NB4 (cell line): ENCODE results near the gene HERC4.

ENCODE experiments used
- DNase-seq: peaks from one replicate; pipeline ENCODE4 v3.0.0; 2010; ENCODE audit warnings: low read depth
- H3K4me3 ChIP-seq: one replicate; pipeline ENCODE4 v1.5.1; 2011; ENCODE audit warnings: mild to moderate bottlenecking, low read depth, low read length, moderate library complexity
- MYC ChIP-seq: IDR thresholded peaks from 2 replicates; pipeline ENCODE4 v1.6.1; 2011; ENCODE audit warnings: low read depth, low read length
- POLR2A ChIP-seq: IDR thresholded peaks from 2 replicates; pipeline ENCODE4 v1.6.1; 2011; ENCODE audit warnings: mild to moderate bottlenecking; ENCODE audit not compliant: insufficient read length; ENCODE audit errors: extremely low read depth
- TF ChIP-seq, protein P1 (sequence below): IDR thresholded peaks from 2 replicates; pipeline ENCODE4 v1.6.1; 2011; ENCODE audit warnings: low read depth, low read length
- TF ChIP-seq, protein P2 (sequence below): IDR thresholded peaks from one replicate; pipeline ENCODE4 v1.5.1; 2012; ENCODE audit warnings: low read depth, low read length

Gene HERC4

DNA sequence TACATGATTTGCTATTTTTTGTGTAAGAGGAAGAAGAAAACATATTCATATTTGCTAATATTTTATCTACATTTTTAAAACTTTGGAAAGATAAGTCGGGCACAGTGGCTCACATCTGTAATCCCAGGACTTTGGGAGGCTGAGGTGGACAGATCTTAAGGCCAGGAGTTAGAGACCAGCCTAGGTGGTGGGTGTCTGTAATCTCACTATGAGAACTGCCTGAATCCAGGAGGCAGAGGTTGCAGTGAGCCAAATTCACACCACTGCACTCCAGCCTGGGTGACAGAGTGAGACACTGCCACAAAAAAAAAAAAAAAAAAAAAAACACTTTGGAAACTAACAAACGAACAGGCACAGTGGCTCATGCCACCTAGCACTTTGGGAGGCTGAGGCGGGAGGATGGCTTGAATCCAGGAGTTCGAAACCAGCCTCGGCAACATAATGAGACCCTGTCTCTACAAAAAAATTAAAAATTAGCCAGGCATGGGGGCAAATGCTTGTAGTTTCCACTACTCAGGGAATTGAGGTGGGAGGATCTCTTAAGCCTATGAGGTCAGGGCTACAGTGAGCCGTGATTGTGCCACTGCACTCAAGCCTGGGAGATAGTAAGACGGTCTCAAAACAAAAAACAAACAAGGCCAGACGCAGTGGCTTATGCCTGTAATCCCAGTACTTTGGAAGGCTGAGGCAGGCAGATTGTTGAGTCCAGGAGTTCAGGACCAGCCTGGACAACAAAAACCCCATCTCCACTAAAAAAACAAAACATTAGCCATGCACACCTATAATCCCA is 25.6 kb downstream of the HERC4 start:
- DNase-seq, result no peak
- H3K4me3 ChIP-seq, result no peak overlapping the region
- TF ChIP-seq MYC (no peak), POLR2A (no peak)
- TF ChIP-seq, protein P1, sequence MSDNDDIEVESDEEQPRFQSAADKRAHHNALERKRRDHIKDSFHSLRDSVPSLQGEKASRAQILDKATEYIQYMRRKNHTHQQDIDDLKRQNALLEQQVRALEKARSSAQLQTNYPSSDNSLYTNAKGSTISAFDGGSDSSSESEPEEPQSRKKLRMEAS, result no peak
- TF ChIP-seq, protein P2, sequence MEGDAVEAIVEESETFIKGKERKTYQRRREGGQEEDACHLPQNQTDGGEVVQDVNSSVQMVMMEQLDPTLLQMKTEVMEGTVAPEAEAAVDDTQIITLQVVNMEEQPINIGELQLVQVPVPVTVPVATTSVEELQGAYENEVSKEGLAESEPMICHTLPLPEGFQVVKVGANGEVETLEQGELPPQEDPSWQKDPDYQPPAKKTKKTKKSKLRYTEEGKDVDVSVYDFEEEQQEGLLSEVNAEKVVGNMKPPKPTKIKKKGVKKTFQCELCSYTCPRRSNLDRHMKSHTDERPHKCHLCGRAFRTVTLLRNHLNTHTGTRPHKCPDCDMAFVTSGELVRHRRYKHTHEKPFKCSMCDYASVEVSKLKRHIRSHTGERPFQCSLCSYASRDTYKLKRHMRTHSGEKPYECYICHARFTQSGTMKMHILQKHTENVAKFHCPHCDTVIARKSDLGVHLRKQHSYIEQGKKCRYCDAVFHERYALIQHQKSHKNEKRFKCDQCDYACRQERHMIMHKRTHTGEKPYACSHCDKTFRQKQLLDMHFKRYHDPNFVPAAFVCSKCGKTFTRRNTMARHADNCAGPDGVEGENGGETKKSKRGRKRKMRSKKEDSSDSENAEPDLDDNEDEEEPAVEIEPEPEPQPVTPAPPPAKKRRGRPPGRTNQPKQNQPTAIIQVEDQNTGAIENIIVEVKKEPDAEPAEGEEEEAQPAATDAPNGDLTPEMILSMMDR, result no peak

DNA sequence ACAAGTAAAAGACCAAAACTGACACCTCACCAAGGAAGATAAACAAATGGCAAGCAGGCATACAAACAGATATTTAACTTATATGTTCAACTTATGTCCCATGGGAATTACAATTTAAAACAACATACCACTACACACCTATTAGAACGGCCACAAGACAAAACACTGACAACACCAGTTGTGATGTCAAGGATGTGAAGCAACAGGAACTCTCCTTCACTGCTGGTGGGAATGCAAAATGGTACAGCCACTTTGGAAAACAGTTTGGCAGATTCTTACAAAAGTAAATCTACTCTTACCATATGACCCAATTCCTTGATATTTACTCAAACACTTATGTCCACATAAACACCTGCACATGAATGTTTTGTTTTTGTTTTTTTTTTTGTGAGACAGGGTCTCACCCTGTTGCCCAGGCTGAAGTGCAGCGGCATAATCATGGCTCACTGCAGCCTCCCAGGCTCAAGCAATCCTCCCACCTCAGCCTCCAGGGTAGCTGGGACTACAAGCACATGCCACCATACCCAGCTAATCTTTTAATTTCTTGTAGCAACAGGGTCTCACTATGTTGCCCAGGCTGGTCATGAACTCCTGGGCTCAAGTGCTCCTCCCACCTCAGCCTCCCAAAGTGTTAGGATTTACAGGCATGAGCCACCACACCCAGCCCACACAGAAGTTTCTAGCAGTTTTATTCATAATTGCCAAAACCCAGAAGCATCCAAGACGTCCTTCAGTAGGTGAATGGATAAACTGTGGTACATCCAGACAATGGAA is 27.3 kb downstream of the HERC4 start:
- TF ChIP-seq MYC (no peak), POLR2A (no peak)
- TF ChIP-seq, protein P2, result no peak
- TF ChIP-seq, protein P1, result no peak

DNA sequence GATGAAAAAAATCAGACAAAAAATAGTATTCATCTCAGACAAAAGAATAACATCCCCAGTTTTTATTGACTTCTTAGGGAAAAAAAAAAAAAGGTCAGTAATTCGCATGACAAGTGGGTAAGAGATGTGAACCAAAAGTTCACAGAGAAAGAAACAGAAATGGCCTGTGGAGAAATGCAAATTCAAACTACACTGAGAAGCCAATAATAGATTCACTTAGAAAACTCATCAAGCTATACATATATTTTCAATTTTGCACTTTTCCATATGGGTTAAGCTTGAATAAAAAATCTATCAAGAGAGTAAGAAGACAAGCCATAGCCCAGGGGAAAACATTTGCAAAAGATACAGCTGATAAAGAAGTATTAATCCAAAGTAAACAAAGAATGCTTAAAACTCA is 28.0 kb downstream of the HERC4 start:
- TF ChIP-seq, protein P1, result no peak
- no peak for TF ChIP-seq MYC
- no peak for TF ChIP-seq POLR2A
- TF ChIP-seq, protein P2, result no peak
- no peak for DNase-seq
- H3K4me3 ChIP-seq, result no peak overlapping the region

More for the DNA sequence above, 27.3 kb downstream of the HERC4 start:
- H3K4me3 ChIP-seq, result no peak overlapping the region
- no peak for DNase-seq

DNA sequence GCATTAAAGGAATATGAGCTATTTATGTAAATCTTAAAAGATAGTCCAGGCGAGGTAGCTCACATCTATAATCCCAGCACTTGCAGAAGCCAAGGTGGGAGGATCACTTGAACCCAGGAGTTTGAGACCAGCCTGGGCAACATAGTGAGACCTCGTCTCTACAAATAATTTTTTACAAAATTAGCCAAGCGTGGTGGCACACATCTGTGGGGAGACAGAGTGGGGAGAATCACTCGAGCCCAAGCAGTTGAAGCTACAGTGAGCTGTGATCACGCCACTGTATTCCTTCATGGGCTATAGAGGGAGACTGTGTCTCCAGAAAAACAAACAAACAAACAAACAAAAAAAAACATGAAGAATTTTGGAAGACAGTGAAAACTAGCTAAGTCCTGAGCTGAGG is 28.4 kb downstream of the HERC4 start:
- H3K4me3 ChIP-seq, result no peak overlapping the region
- no peak for TF ChIP-seq POLR2A
- TF ChIP-seq MYC, result no peak
- TF ChIP-seq, protein P2, result no peak
- TF ChIP-seq, protein P1, result no peak
- no peak for DNase-seq

DNA sequence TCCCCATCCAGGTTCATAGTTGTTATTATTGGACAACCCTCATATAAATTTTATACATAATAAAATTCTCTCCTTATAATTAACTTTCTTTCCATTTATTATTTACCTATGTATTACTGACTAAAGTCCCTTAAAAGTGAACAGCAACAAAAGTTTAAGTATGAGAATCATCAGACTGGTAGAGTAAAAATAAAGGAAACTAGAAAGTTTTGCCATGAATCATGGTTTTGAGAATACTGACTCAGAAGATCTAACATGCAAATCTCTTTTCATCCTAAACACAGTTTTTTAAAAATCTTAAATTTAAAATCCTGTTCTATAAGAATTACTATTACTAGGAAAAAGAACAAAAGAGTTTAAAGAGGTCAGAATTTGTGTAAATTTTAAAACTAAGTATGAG is 32.1 kb downstream of the HERC4 start:
- H3K4me3 ChIP-seq, result no peak overlapping the region
- DNase-seq, result no peak
- TF ChIP-seq POLR2A (no peak), MYC (no peak)
- TF ChIP-seq, protein P1, result no peak
- TF ChIP-seq, protein P2, result no peak
